Measurements from ENCODE around the gene GRIN2A. TPM values are rescaled to one million over a fixed set of nuclear protein-coding genes. Genes with fewer than 3 reads are reported as not detected.

GRIN2A gene
- total RNA-seq, 1 donor from 2014 or later = 6.8 TPM

GRCh38 chr16:9964426-9964825 is 217.8 kb downstream of the GRIN2A start:
- no peaks in the 10 kb centered on the region for H3K27me3 Mint-ChIP-seq (ENCODE audit: unreplicated experiment)
- DNase-seq = no peak
- no peak overlapping the region for H3K4me3 Mint-ChIP-seq (ENCODE audit: unreplicated experiment)
- H3K36me3 Mint-ChIP-seq (ENCODE audit: unreplicated experiment) = peaks cover 5% of the 10 kb centered on the region
- no peak overlapping the region for H3K27ac Mint-ChIP-seq (ENCODE audit: unreplicated experiment)
- H3K4me1 Mint-ChIP-seq (ENCODE audit: low read depth, unreplicated experiment) = no peaks in the 10 kb centered on the region
- peaks cover 3% of the 10 kb centered on the region for H3K9me3 Mint-ChIP-seq (ENCODE audit: unreplicated experiment)
- no peak for TF ChIP-seq CTCF (IDR thresholded peaks at IDR 0.05; ENCODE audit: partially characterized antibody, unreplicated experiment)

GRCh38 chr16:9957433-9957832 is 224.8 kb downstream of the GRIN2A start:
- Mint-ChIP-seq H3K4me3 (ENCODE audit: unreplicated experiment) (no peak overlapping the region), H3K4me1 (ENCODE audit: low read depth, unreplicated experiment) (peaks cover 4% of the 10 kb centered on the region), H3K27ac (ENCODE audit: unreplicated experiment) (no peak overlapping the region), H3K27me3 (ENCODE audit: unreplicated experiment) (peaks cover 5% of the 10 kb centered on the region), H3K36me3 (ENCODE audit: unreplicated experiment) (no peaks in the 10 kb centered on the region), H3K9me3 (ENCODE audit: unreplicated experiment) (peaks cover 2% of the 10 kb centered on the region)
- DNase-seq = no peak
- no peak for TF ChIP-seq CTCF (IDR thresholded peaks at IDR 0.05; ENCODE audit: partially characterized antibody, unreplicated experiment)

DNA sequence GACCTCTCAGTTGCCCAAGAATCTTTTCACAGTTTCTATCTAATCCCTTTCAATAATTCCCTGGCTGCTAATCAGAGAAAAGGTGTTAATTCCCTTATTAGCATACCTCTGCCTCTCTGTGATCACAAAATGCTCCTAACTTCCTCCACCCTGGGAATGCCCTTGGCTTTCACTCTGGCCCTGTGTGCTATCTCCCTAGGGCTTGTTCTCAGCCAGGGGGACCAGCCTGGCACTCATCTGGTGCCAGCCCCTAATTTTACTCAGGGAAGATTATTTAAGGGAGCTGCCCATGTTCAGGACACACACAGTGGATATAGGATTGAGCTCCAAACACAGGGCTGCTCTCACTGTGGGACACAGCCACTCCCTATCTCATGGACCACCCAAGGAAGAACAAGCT is 225.2 kb downstream of the GRIN2A start:
- no peak overlapping the region for H3K4me3 Mint-ChIP-seq (ENCODE audit: unreplicated experiment)
- no peaks in the 10 kb centered on the region for H3K36me3 Mint-ChIP-seq (ENCODE audit: unreplicated experiment)
- peaks cover 5% of the 10 kb centered on the region for H3K27me3 Mint-ChIP-seq (ENCODE audit: unreplicated experiment)
- no peak for DNase-seq
- H3K9me3 Mint-ChIP-seq (ENCODE audit: unreplicated experiment) = peaks cover 2% of the 10 kb centered on the region
- no peak overlapping the region for H3K27ac Mint-ChIP-seq (ENCODE audit: unreplicated experiment)
- peaks cover 4% of the 10 kb centered on the region for H3K4me1 Mint-ChIP-seq (ENCODE audit: low read depth, unreplicated experiment)
- no peak for TF ChIP-seq CTCF (IDR thresholded peaks at IDR 0.05; ENCODE audit: partially characterized antibody, unreplicated experiment)

GRCh38 chr16:9955677-9956076 is 226.6 kb downstream of the GRIN2A start:
- Mint-ChIP-seq H3K27me3 (ENCODE audit: unreplicated experiment) (peaks cover 5% of the 10 kb centered on the region), H3K36me3 (ENCODE audit: unreplicated experiment) (no peaks in the 10 kb centered on the region), H3K4me1 (ENCODE audit: low read depth, unreplicated experiment) (peaks cover 4% of the 10 kb centered on the region), H3K4me3 (ENCODE audit: unreplicated experiment) (no peak overlapping the region), H3K9me3 (ENCODE audit: unreplicated experiment) (peaks cover 2% of the 10 kb centered on the region), H3K27ac (ENCODE audit: unreplicated experiment) (no peak overlapping the region)
- no peak for TF ChIP-seq CTCF (IDR thresholded peaks at IDR 0.05; ENCODE audit: partially characterized antibody, unreplicated experiment)
- no peak for DNase-seq

- DNase-seq = no peak
- Mint-ChIP-seq H3K36me3 (ENCODE audit: unreplicated experiment) (peaks cover 7% of the 10 kb centered on the region), H3K4me3 (ENCODE audit: unreplicated experiment) (no peak overlapping the region), H3K27me3 (ENCODE audit: unreplicated experiment) (peaks cover 10% of the 10 kb centered on the region), H3K9me3 (ENCODE audit: unreplicated experiment) (peaks cover 8% of the 10 kb centered on the region), H3K27ac (ENCODE audit: unreplicated experiment) (no peak overlapping the region), H3K4me1 (ENCODE audit: low read depth, unreplicated experiment) (peaks cover 4% of the 10 kb centered on the region)
- no peak for TF ChIP-seq CTCF (IDR thresholded peaks at IDR 0.05; ENCODE audit: partially characterized antibody, unreplicated experiment)
Measured at GRCh38 chr16:9953908-9954570, 228.2 kb downstream of the GRIN2A start.

Measured in glutamatergic neuron (in vitro differentiated cells).